ENCODE data around the gene CX3CL1. TPM values are rescaled to one million over a fixed set of nuclear protein-coding genes. Genes with fewer than 3 reads are reported as not detected.

The CX3CL1 gene
- total and polyA plus RNA-seq, 2 donors (not counting 3 experiments of a cell fraction or from before 2014, with no cell fraction given), result 2.0 to 2.3 TPM

DNA sequence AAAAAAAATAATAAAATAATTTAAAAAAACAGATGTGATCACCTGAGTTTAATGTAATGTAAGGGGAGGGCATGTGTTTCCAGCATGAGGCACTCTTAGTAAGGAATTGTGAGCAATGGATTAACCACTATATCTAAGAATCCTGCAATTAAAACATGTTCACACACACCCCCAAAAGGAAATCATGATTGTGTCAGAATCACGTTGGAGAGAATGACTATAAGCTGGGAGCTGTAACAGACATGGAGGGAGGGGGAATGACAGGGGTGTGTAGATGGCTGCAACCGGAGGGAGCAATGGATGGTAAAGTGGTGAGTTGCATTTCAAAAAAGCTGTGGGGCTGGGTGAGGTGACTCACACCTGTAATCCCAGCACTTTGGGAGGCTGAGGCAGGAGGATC is 27.3 kb upstream of the CX3CL1 start:
- Histone ChIP-seq H3K9ac (replicated peaks; ENCODE audit: extremely low read depth, insufficient read depth, low read length) (no peak overlapping the region), H3K36me3 (ENCODE audit: control insufficient read depth in 2 of 2, extremely low read depth in 1 of 2, insufficient read depth in 2 of 2, low read length in 2 of 2) (no peaks in the 10 kb centered on the region), H3K4me1 (ENCODE audit: control insufficient read depth, extremely low read depth, insufficient read depth, low read length) (no peaks in the 10 kb centered on the region), H3K4me3 (replicated peaks in 1 of 3; ENCODE audit: insufficient read depth in 1 of 3, low read depth in 1 of 3, low read length in 3 of 3) (no peak overlapping the region), H3K4me2 (ENCODE audit: insufficient read depth, low read length) (no peak overlapping the region), H3K27ac (ENCODE audit: insufficient read depth, low read depth, low read length) (no peak overlapping the region), H3K27me3 (ENCODE audit: control insufficient read depth in 2 of 2, insufficient read depth in 2 of 2, low read length in 2 of 2) (peaks cover 8 to 20% of the 10 kb centered on the region in 2 experiments), H2AFZ (ENCODE audit: low read depth, low read length) (no peak overlapping the region), H3K79me2 (ENCODE audit: control insufficient read depth, insufficient read depth, low read length) (no peaks in the 10 kb centered on the region), H4K20me1 (replicated peaks; ENCODE audit: control insufficient read depth, extremely low read depth, insufficient read depth, low read length) (no peaks in the 10 kb centered on the region), H3K9me1 (replicated peaks; ENCODE audit: control insufficient read depth, extremely low read depth, insufficient read depth, low read length) (no peaks in the 10 kb centered on the region), H3K9me3 (replicated peaks; ENCODE audit: control insufficient read depth, insufficient read depth, low read length) (no peaks in the 10 kb centered on the region)
- BruUV-seq (replicated peaks), result no TSS peak
- POLR2A ChIA-PET, result no interaction called here
- intact Hi-C loops (cut with micrococcal nuclease) (no loop called here), dilution Hi-C loops (cut with MboI; ENCODE audit: extremely low pct_ligation_motif_present, low sequenced_read_pairs) (no loop called here)
- FAIRE-seq, result no peak
- no peak for DNase-seq (ENCODE audit: low read depth, low spot score)
- TF ChIP-seq FOS (IDR thresholded peaks at IDR 0.05; ENCODE audit: borderline replicate concordance, insufficient read depth, low read length) (no peak), POLR2A (IDR thresholded peaks at IDR 0.05; ENCODE audit: low read depth, low read length) (no peak), GATA2 (IDR thresholded peaks at IDR 0.05; ENCODE audit: insufficient read depth, insufficient read length, low read depth, low read length) (no peak), MYC (IDR thresholded peaks at IDR 0.05; ENCODE audit: low read depth, low read length) (no peak), EZH2 (IDR thresholded peaks at IDR 0.05; ENCODE audit: borderline replicate concordance, low read depth, low read length, severe bottlenecking) (no peak), POLR2AphosphoS5 (IDR thresholded peaks at IDR 0.05; ENCODE audit: insufficient read depth, low read depth, low read length) (no peak), JUN (IDR thresholded peaks at IDR 0.05; ENCODE audit: borderline replicate concordance, insufficient read depth, insufficient read length, low read depth) (no peak)
- TF ChIP-seq, protein P1, sequence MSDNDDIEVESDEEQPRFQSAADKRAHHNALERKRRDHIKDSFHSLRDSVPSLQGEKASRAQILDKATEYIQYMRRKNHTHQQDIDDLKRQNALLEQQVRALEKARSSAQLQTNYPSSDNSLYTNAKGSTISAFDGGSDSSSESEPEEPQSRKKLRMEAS (IDR thresholded peaks at IDR 0.05; ENCODE audit: insufficient read depth, insufficient read length), result no peak
- TF ChIP-seq, protein P2, sequence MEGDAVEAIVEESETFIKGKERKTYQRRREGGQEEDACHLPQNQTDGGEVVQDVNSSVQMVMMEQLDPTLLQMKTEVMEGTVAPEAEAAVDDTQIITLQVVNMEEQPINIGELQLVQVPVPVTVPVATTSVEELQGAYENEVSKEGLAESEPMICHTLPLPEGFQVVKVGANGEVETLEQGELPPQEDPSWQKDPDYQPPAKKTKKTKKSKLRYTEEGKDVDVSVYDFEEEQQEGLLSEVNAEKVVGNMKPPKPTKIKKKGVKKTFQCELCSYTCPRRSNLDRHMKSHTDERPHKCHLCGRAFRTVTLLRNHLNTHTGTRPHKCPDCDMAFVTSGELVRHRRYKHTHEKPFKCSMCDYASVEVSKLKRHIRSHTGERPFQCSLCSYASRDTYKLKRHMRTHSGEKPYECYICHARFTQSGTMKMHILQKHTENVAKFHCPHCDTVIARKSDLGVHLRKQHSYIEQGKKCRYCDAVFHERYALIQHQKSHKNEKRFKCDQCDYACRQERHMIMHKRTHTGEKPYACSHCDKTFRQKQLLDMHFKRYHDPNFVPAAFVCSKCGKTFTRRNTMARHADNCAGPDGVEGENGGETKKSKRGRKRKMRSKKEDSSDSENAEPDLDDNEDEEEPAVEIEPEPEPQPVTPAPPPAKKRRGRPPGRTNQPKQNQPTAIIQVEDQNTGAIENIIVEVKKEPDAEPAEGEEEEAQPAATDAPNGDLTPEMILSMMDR (IDR thresholded peaks at IDR 0.05; ENCODE audit: extremely low read depth in 1 of 2, insufficient read depth in 1 of 2, low read depth in 1 of 2, low read length in 2 of 2), result no peak
- CTCF ChIA-PET, result interaction anchor here (1.3 kb wide), 1 partner anchor 9 kb away, joined by 3 read pairs; no protein-coding TSS in a partner anchor

All from endothelial cell of umbilical vein (primary cell).